ENCODE results near the gene ATP8A2.

DNA sequence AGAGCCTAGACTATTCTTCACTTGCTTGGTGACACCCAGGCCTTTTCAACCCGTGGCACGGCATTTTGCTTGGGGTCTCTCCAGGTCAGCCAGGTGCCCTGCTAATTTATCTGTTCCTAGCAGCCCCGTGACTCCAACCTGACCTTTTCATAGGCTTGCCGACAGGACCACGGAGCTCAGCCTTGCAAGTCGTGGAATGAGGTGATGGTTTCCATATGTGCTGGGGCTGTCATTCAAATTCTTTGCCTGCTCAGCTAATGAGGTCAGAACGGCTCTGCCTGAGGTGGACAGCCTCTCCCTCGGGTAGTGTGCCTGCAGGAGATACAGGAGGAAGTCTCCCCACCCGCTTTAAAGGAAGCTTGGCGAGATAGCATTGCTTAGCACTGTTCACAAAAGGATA lies 619.0 kb downstream of the ATP8A2 start:
- no peak for TF ChIP-seq EP300 (conservative IDR thresholded peaks at IDR 0.05; ENCODE audit: poor library complexity, severe bottlenecking)
- TF ChIP-seq, protein P1, sequence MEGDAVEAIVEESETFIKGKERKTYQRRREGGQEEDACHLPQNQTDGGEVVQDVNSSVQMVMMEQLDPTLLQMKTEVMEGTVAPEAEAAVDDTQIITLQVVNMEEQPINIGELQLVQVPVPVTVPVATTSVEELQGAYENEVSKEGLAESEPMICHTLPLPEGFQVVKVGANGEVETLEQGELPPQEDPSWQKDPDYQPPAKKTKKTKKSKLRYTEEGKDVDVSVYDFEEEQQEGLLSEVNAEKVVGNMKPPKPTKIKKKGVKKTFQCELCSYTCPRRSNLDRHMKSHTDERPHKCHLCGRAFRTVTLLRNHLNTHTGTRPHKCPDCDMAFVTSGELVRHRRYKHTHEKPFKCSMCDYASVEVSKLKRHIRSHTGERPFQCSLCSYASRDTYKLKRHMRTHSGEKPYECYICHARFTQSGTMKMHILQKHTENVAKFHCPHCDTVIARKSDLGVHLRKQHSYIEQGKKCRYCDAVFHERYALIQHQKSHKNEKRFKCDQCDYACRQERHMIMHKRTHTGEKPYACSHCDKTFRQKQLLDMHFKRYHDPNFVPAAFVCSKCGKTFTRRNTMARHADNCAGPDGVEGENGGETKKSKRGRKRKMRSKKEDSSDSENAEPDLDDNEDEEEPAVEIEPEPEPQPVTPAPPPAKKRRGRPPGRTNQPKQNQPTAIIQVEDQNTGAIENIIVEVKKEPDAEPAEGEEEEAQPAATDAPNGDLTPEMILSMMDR (IDR thresholded peaks at IDR 0.05; ENCODE audit: poor library complexity, severe bottlenecking): no peak
- no peak for TF ChIP-seq MXI1 (conservative IDR thresholded peaks at IDR 0.05; ENCODE audit: poor library complexity, severe bottlenecking)
